K562 (cell line): Measurements from ENCODE around the gene ZKSCAN7. TPM values are rescaled to one million over a fixed set of nuclear protein-coding genes. Genes with fewer than 3 reads are reported as not detected.

Experiments
- ATAC-seq: fragments of 200-7000 bp; cut with Tn5 transposase; 3 replicates; pipeline ENCODE4 v1.9.1; 2020; ENCODE audit warnings: moderate library complexity
- BruUV-seq: library from RNA; stranded (reverse); fragments of 400-500 nt; replicated peaks from 2 replicates; lab custom pipeline; 2021; lab: Mats Ljungman, UMichigan
- CTCF ChIA-PET: fragments of 300-600 bp; formaldehyde crosslinking; extraction: SDS; loops from one replicate; lab custom pipeline; 2021; ENCODE audit warnings: low intra/inter-chr PET ratio; lab: Yijun Ruan, JAX
- POLR2A ChIA-PET: fragments of 300-600, 350-650 bp; sonication (Branson Sonifier 250); formaldehyde crosslinking; extraction: SDS; loops from one replicate; lab custom pipeline; 2021; ENCODE audit warnings: antibody characterized with exemption, inconsistent platforms; lab: Yijun Ruan, JAX
- DNase-seq, 4 experiments: peaks; one replicate each; pipeline versions ENCODE4 v3.0.0 to v3.0.0-alpha.2; 2011 to 2018; ENCODE audit warnings: low spot score in 3 of 4, mixed read lengths in 3 of 4; ENCODE audit errors: extremely low read depth in 1 of 4
- FAIRE-seq: peaks from 2 replicates; lab custom pipeline; 2011; peaks lifted over from hg19 to GRCh38; lab: Jason Lieb, UNC
- H2AFZ ChIP-seq: 2 replicates; pipeline ENCODE4 v1.6.0; 2011; ENCODE audit warnings: low read depth, low read length, control low read depth, inconsistent platforms
- H3K27ac ChIP-seq: fragments of 200-600 bp; 3 replicates; pipeline ENCODE4 v1.8.0; 2011; ENCODE audit warnings: low read depth, mild to moderate bottlenecking, control low read depth, inconsistent platforms, low read length, moderate library complexity, mixed read lengths; ENCODE audit errors: extremely low read depth
- H3K27me3 ChIP-seq, 2 experiments: fragments of 300-600 bp in 1 of 2; 2 replicates in 1 of 2; 3 replicates in 1 of 2; pipeline versions ENCODE4 v1.6.0 to v1.8.0; 2011; ENCODE audit warnings: inconsistent platforms in 2 of 2, low read length in 2 of 2, mild to moderate bottlenecking in 1 of 2, mixed read lengths in 1 of 2, moderate library complexity in 1 of 2; ENCODE audit not compliant: control insufficient read depth in 2 of 2, insufficient read depth in 2 of 2
- H3K36me3 ChIP-seq: fragments of 300-600 bp; 3 replicates; pipeline ENCODE4 v1.8.0; 2011; ENCODE audit warnings: mild to moderate bottlenecking, low read length, inconsistent platforms; ENCODE audit not compliant: control insufficient read depth, insufficient read depth
- H3K4me1 ChIP-seq, 2 experiments: fragments of 200-600 bp in 1 of 2; replicated peaks in 1 of 2; 2 replicates in 1 of 2; 3 replicates in 1 of 2; pipeline versions ENCODE4 v1.5.1 to v1.8.0; 2011; ENCODE audit warnings: inconsistent platforms in 2 of 2, low read length in 2 of 2, mild to moderate bottlenecking in 1 of 2, mixed read lengths in 1 of 2, moderate library complexity in 1 of 2; ENCODE audit not compliant: control insufficient read depth in 2 of 2, insufficient read depth in 2 of 2
- H3K4me2 ChIP-seq: 2 replicates; pipeline ENCODE4 v1.6.1; 2011; ENCODE audit warnings: low read length, control low read depth, inconsistent platforms, mixed read lengths; ENCODE audit not compliant: insufficient read depth
- H3K4me3 ChIP-seq: fragments of 200-600 bp; sonication (generic), shearing (Covaris generic); 2 replicates; pipeline ENCODE4 v1.5.1; 2016; ENCODE audit warnings: control low read depth, inconsistent platforms
- H3K79me2 ChIP-seq: fragments of 200-600 bp; 3 replicates; pipeline ENCODE4 v1.8.0; 2011; ENCODE audit warnings: low read length, inconsistent platforms; ENCODE audit not compliant: control insufficient read depth, insufficient read depth
- H3K9ac ChIP-seq, 2 experiments: 2 replicates each; pipeline versions ENCODE4 v1.6.0 to v1.6.1; 2011; ENCODE audit warnings: low read depth in 2 of 2, low read length in 2 of 2, control low read depth in 1 of 2, inconsistent platforms in 1 of 2, mild to moderate bottlenecking in 1 of 2, mixed read lengths in 1 of 2; ENCODE audit not compliant: insufficient read depth in 1 of 2
- H3K9me1 ChIP-seq: one replicate; pipeline ENCODE4 v1.6.0; 2011; ENCODE audit warnings: inconsistent platforms, mild to moderate bottlenecking, low read length, moderate library complexity; ENCODE audit not compliant: control insufficient read depth, insufficient read depth
- H3K9me3 ChIP-seq: replicated peaks from 2 replicates; pipeline ENCODE4 v1.5.1; 2011; ENCODE audit warnings: low read depth, low read length, inconsistent platforms; ENCODE audit not compliant: control insufficient read depth, insufficient read depth
- H4K20me1 ChIP-seq: replicated peaks from 2 replicates; pipeline ENCODE4 v1.6.1; 2011; ENCODE audit warnings: low read length, inconsistent platforms, mixed read lengths; ENCODE audit not compliant: control insufficient read depth, insufficient read depth
- ERF ChIP-seq: fragments of 450-650 bp; formaldehyde crosslinking; IDR thresholded peaks from 2 replicates; pipeline ENCODE4 v1.4.0; 2020; ENCODE audit warnings: mild to moderate bottlenecking, mixed read lengths
- MAX ChIP-seq: sonication (generic); formaldehyde crosslinking; IDR thresholded peaks from 2 replicates; pipeline ENCODE4 v1.9.0; 2022; ENCODE audit warnings: mild to moderate bottlenecking, missing genetic modification reagents
- PHF21A ChIP-seq: fragments of 450-650 bp; IDR thresholded peaks from 2 replicates; pipeline ENCODE4 v1.6.1; 2017; ENCODE audit warnings: low read depth, borderline replicate concordance
- RB1 ChIP-seq: fragments of 450-650 bp; IDR thresholded peaks from 2 replicates; pipeline ENCODE4 v1.6.1; 2017; ENCODE audit warnings: low read depth, mild to moderate bottlenecking
- TAF9B ChIP-seq: fragments of 450-650 bp; IDR thresholded peaks from 2 replicates; pipeline ENCODE4 v1.6.1; 2018; ENCODE audit warnings: mild to moderate bottlenecking; ENCODE audit not compliant: partially characterized antibody
- USF2 ChIP-seq: sonication (generic); formaldehyde crosslinking; IDR thresholded peaks from 2 replicates; pipeline ENCODE4 v1.5.0; 2020; ENCODE audit warnings: missing genetic modification reagents
- ZNF263 ChIP-seq: sonication (generic); formaldehyde crosslinking; IDR thresholded peaks from 2 replicates; pipeline ENCODE4 v1.8.0; 2022; ENCODE audit warnings: mild to moderate bottlenecking, missing genetic modification reagents, borderline replicate concordance
- WGBS: fragments of 100-300 bp; shearing (Covaris generic); methylation state at CpG from one replicate; pipeline ENCODE4 v1.1.6; 2016; ENCODE audit warnings: low coverage, mixed read lengths; ENCODE audit not compliant: insufficient coverage; ENCODE audit errors: missing lambda C conversion rate; 5-methylcytosine and 5-hydroxymethylcytosine counted together
- in situ Hi-C: fragments of 300-500 bp; cut with MboI; formaldehyde crosslinking; loops from 4 replicates; pipeline ENCODE4 v1.15.0; 2018; ENCODE audit warnings: inconsistent platforms, mixed read lengths
- intact Hi-C: fragments of 100-400 bp; cut with micrococcal nuclease; formaldehyde crosslinking; loops from 2 replicates; pipeline ENCODE4 v1.14.2; 2022
- polyA plus RNA-seq, 8 experiments: library from polyadenylated mRNA; depleted of rRNA in 4 of 8; stranded (reverse) in 5 of 8; unstranded in 3 of 8; fragments of >200 nt; fragmentation: Nextera tagmentation in 2 of 8; fragmentation: Illumina TruSeq in 1 of 8; extraction: Ambion mirVana in 2 of 8; extraction: Trizol in 1 of 8; gene quantifications; 2 replicates each; pipeline versions ENCODE4 v1.2.1 to v1.2.3, GENCODE V29; 2011 to 2014; ENCODE audit warnings: inconsistent platforms in 1 of 8, missing spikeins in 1 of 8
- total RNA-seq, 7 experiments: library from RNA; depleted of rRNA in 6 of 7; stranded (reverse); fragments of >200 nt in 6 of 7; fragmentation: Illumina TruSeq in 2 of 7; extraction: Trizol in 2 of 7; gene quantifications; 2 replicates each; pipeline versions ENCODE4 v1.2.1 to v1.2.3, GENCODE V29; 2011 to 2021; ENCODE audit warnings: low replicate concordance in 1 of 7

Gene ZKSCAN7
- total and polyA plus RNA-seq, 9 of the 15 experiments (the other 6 are each of a cell fraction or from before 2014, with no cell fraction given) = not detected

GRCh38 chr3:44568561-44568960, 13.6 kb downstream of the ZKSCAN7 start:
- WGBS = 0% methylated on average over 1 of the region's 1 CpG

More at GRCh38 chr3:44568561-44568960, 13.6 kb downstream of the ZKSCAN7 start:
- POLR2A ChIA-PET = no interaction called here
- Histone ChIP-seq H3K4me3 (no peak overlapping the region), H4K20me1 (no peaks in the 10 kb centered on the region), H3K9me1 (no peaks in the 10 kb centered on the region), H3K4me1 (no peaks in the 10 kb centered on the region), H2AFZ (no peak overlapping the region), H3K79me2 (no peaks in the 10 kb centered on the region), H3K9me3 (peaks cover 4% of the 10 kb centered on the region), H3K4me2 (no peak overlapping the region), H3K27ac (no peak overlapping the region), H3K27me3 (no peaks in the 10 kb centered on the region), H3K9ac (no peak overlapping the region), H3K36me3 (no peaks in the 10 kb centered on the region)
- ATAC-seq (no peak), DNase-seq (no peak), FAIRE-seq (no peak)
- intact Hi-C loops (no loop called here), in situ Hi-C loops (no loop called here)
- CTCF ChIA-PET = no interaction called here
- TF ChIP-seq MAX (CRISPR knock-in tag) (no peak), USF2 (CRISPR knock-in tag) (no peak), PHF21A (no peak), RB1 (no peak), TAF9B (no peak), ZNF263 (CRISPR knock-in tag) (no peak), ERF (CRISPR knock-in tag) (no peak)
- BruUV-seq = no TSS peak
